H1 (cell line): ENCODE data around the gene IL17RD. TPM values are rescaled to one million over a fixed set of nuclear protein-coding genes. Genes with fewer than 3 reads are reported as not detected.

Source experiments
- CTCF ChIA-PET: fragments of 300-600 bp; sonication (Branson Sonifier 250); formaldehyde crosslinking; loops from one replicate; lab custom pipeline; 2021; ENCODE audit not compliant: partially characterized antibody; lab: Charles Lee
- POLR2A ChIA-PET: fragments of 300-600 bp; sonication (Branson Sonifier 250); formaldehyde crosslinking; loops from one replicate; lab custom pipeline; 2021; ENCODE audit warnings: inconsistent platforms; ENCODE audit not compliant: partially characterized antibody; lab: Charles Lee
- DNase-seq, 2 experiments: peaks; one replicate each; pipeline versions ENCODE4 v3.0.0 to v3.0.0-alpha.2; 2010 to 2022; ENCODE audit warnings: low spot score in 2 of 2, low read depth in 1 of 2, mixed read lengths in 1 of 2
- FAIRE-seq: peaks from 2 replicates; lab custom pipeline; 2011; peaks lifted over from hg19 to GRCh38; lab: Jason Lieb, UNC
- H2AFZ ChIP-seq: 2 replicates; pipeline ENCODE4 v1.8.1; 2012; ENCODE audit warnings: low read length, inconsistent platforms
- H2AK5ac ChIP-seq: 2 replicates; pipeline ENCODE4 v1.6.1; 2013; ENCODE audit warnings: low read depth, low read length
- H2BK120ac ChIP-seq: replicated peaks from 2 replicates; pipeline ENCODE3; 2013; ENCODE audit warnings: low read depth, low read length, inconsistent platforms
- H2BK12ac ChIP-seq: 2 replicates; pipeline ENCODE4 v1.6.1; 2013; ENCODE audit warnings: low read depth, low read length
- H2BK15ac ChIP-seq: 2 replicates; pipeline ENCODE4 v1.6.1; 2013; ENCODE audit warnings: low read length
- H2BK20ac ChIP-seq: 2 replicates; pipeline ENCODE4 v1.6.1; 2013; ENCODE audit warnings: low read length
- H2BK5ac ChIP-seq: 2 replicates; pipeline ENCODE4 v1.6.1; 2013; ENCODE audit warnings: low read depth, low read length
- H3K14ac ChIP-seq: 2 replicates; pipeline ENCODE4 v1.6.1; 2013; ENCODE audit warnings: inconsistent platforms; ENCODE audit not compliant: insufficient read length
- H3K18ac ChIP-seq: 2 replicates; pipeline ENCODE4 v1.6.1; 2013; ENCODE audit warnings: low read length; ENCODE audit errors: extremely low read depth
- H3K23ac ChIP-seq: 2 replicates; pipeline ENCODE4 v1.6.1; 2013; ENCODE audit warnings: inconsistent platforms; ENCODE audit not compliant: insufficient read length
- H3K23me2 ChIP-seq: 2 replicates; pipeline ENCODE4 v1.6.1; 2013; ENCODE audit warnings: low read depth, low read length
- H3K27ac ChIP-seq: 2 replicates; pipeline ENCODE4 v1.6.1; 2011; ENCODE audit warnings: low read depth, low read length, inconsistent platforms
- H3K27me3 ChIP-seq, 4 experiments: replicated peaks in 1 of 4; 1 replicate in 1 of 4; 2 replicates in 3 of 4; pipeline versions ENCODE4 v1.6.1 to v1.8.1; 2011 to 2013; ENCODE audit warnings: low read length in 3 of 4, mild to moderate bottlenecking in 3 of 4, inconsistent platforms in 2 of 4, mixed read lengths in 2 of 4, moderate library complexity in 1 of 4; ENCODE audit not compliant: control insufficient read depth in 3 of 4, insufficient read depth in 3 of 4; ENCODE audit errors: extremely low read depth in 1 of 4
- H3K36me3 ChIP-seq, 4 experiments: 2 replicates each; pipeline versions ENCODE4 v1.6.1 to v1.8.1; 2011 to 2013; ENCODE audit warnings: mild to moderate bottlenecking in 4 of 4, low read length in 3 of 4, moderate library complexity in 2 of 4, control low read depth in 1 of 4, inconsistent platforms in 1 of 4; ENCODE audit not compliant: insufficient read depth in 4 of 4, control insufficient read depth in 2 of 4
- H3K4ac ChIP-seq: replicated peaks from 2 replicates; pipeline ENCODE3; 2013; ENCODE audit warnings: low read length, low read depth, mixed read lengths, inconsistent platforms; ENCODE audit not compliant: insufficient read length
- H3K4me1 ChIP-seq, 4 experiments: replicated peaks in 1 of 4; 1 replicate in 1 of 4; 2 replicates in 3 of 4; pipeline versions ENCODE4 v1.6.1 to v1.8.1; 2011 to 2013; ENCODE audit warnings: low read length in 3 of 4, inconsistent platforms in 2 of 4, mixed read lengths in 1 of 4; ENCODE audit not compliant: insufficient read depth in 4 of 4, control insufficient read depth in 3 of 4
- H3K4me2 ChIP-seq, 2 experiments: 2 replicates each; pipeline versions ENCODE4 v1.6.1 to v1.8.1; 2011 to 2013; ENCODE audit warnings: low read depth in 2 of 2, low read length in 2 of 2, control low read depth in 1 of 2, inconsistent platforms in 1 of 2, mild to moderate bottlenecking in 1 of 2; ENCODE audit not compliant: insufficient read depth in 1 of 2
- H3K4me3 ChIP-seq, 4 experiments: fragments of 200-600, 300-600 bp in 1 of 4; sonication (generic), shearing (Covaris generic), sonication (Bioruptor Twin) in 1 of 4; 2 replicates each; pipeline versions ENCODE4 v1.5.1 to v1.8.1; 2011 to 2016; ENCODE audit warnings: low read length in 4 of 4, low read depth in 3 of 4, control low read depth in 2 of 4, inconsistent platforms in 2 of 4, mild to moderate bottlenecking in 2 of 4, mixed read lengths in 1 of 4, moderate library complexity in 1 of 4; ENCODE audit not compliant: insufficient read depth in 2 of 4; ENCODE audit errors: extremely low read depth in 1 of 4
- H3K56ac ChIP-seq: replicated peaks from 2 replicates; pipeline ENCODE3; 2013; ENCODE audit warnings: low read depth, mild to moderate bottlenecking, mixed read lengths, low read length, inconsistent platforms; ENCODE audit not compliant: insufficient read length
- H3K79me1 ChIP-seq: 2 replicates; pipeline ENCODE4 v1.6.1; 2013; ENCODE audit warnings: low read depth, low read length, control low read depth
- H3K79me2 ChIP-seq, 2 experiments: 2 replicates each; pipeline versions ENCODE4 v1.6.1 to v1.8.1; 2012 to 2013; ENCODE audit warnings: low read length in 2 of 2, mild to moderate bottlenecking in 2 of 2, inconsistent platforms in 1 of 2; ENCODE audit not compliant: insufficient read depth in 2 of 2, control insufficient read depth in 1 of 2
- H3K9ac ChIP-seq, 4 experiments: replicated peaks in 1 of 4; 1 replicate in 1 of 4; 2 replicates in 3 of 4; pipeline versions ENCODE4 v1.6.1 to v1.8.1; 2011 to 2013; ENCODE audit warnings: low read depth in 3 of 4, low read length in 3 of 4, control low read depth in 2 of 4, mild to moderate bottlenecking in 2 of 4, moderate library complexity in 2 of 4, inconsistent platforms in 1 of 4; ENCODE audit errors: extremely low read depth in 1 of 4
- H3K9me3 ChIP-seq, 2 experiments: 2 replicates each; pipeline versions ENCODE4 v1.6.1 to v1.8.1; 2012 to 2013; ENCODE audit warnings: mild to moderate bottlenecking in 2 of 2, moderate library complexity in 2 of 2, control low read depth in 1 of 2, inconsistent platforms in 1 of 2, low read depth in 1 of 2, low read length in 1 of 2, mixed read lengths in 1 of 2; ENCODE audit not compliant: insufficient read depth in 2 of 2
- H4K20me1 ChIP-seq, 2 experiments: replicated peaks in 1 of 2; 2 replicates each; pipeline versions ENCODE3 to v1.8.1; 2011 to 2013; ENCODE audit warnings: inconsistent platforms in 2 of 2, low read length in 2 of 2, mild to moderate bottlenecking in 1 of 2; ENCODE audit not compliant: insufficient read depth in 2 of 2, control insufficient read depth in 1 of 2
- H4K5ac ChIP-seq: 2 replicates; pipeline ENCODE4 v1.6.1; 2013; ENCODE audit warnings: low read length, low read depth, mixed read lengths, inconsistent platforms; ENCODE audit not compliant: insufficient read length
- H4K8ac ChIP-seq: 2 replicates; pipeline ENCODE4 v1.8.0; 2013; ENCODE audit warnings: mild to moderate bottlenecking, moderate library complexity, low read length, inconsistent platforms; ENCODE audit not compliant: insufficient read depth; ENCODE audit errors: extremely low read depth
- H4K91ac ChIP-seq: replicated peaks from 2 replicates; pipeline ENCODE3; 2013; ENCODE audit warnings: low read length, mixed read lengths, inconsistent platforms; ENCODE audit not compliant: insufficient read length
- ATF3 ChIP-seq: IDR thresholded peaks from 2 replicates; pipeline ENCODE4 v1.6.1; 2011; ENCODE audit warnings: low read depth, mild to moderate bottlenecking, low read length; ENCODE audit not compliant: insufficient read depth
- CREB1 ChIP-seq: IDR thresholded peaks from 2 replicates; pipeline ENCODE4 v1.6.1; 2012; ENCODE audit warnings: inconsistent platforms
- HDAC2 ChIP-seq, 2 experiments: fragments of 300-600 bp in 1 of 2; sonication (generic) in 1 of 2; IDR thresholded peaks; 2 replicates each; pipeline ENCODE4 v1.6.1; 2011 to 2012; ENCODE audit warnings: low read depth in 2 of 2, low read length in 2 of 2, mild to moderate bottlenecking in 2 of 2, moderate library complexity in 2 of 2, borderline replicate concordance in 1 of 2, inconsistent platforms in 1 of 2
- KDM4A ChIP-seq: IDR thresholded peaks from one replicate; pipeline ENCODE4 v1.7.1; 2012; ENCODE audit warnings: low read depth, mild to moderate bottlenecking, moderate library complexity, low read length, inconsistent platforms; ENCODE audit not compliant: severe bottlenecking
- MAX ChIP-seq: IDR thresholded peaks from 2 replicates; pipeline ENCODE4 v1.6.1; 2012; ENCODE audit warnings: inconsistent platforms
- USF2 ChIP-seq: IDR thresholded peaks from 2 replicates; pipeline ENCODE4 v1.6.1; 2011; ENCODE audit warnings: low read length, improper control_type of control experiment
- YY1 ChIP-seq: IDR thresholded peaks from 2 replicates; pipeline ENCODE4 v1.6.1; 2011; ENCODE audit warnings: low read depth, mild to moderate bottlenecking, low read length
- WGBS, 2 experiments: shearing (Covaris generic) in 1 of 2; methylation state at CpG; one replicate each; pipeline versions ENCODE4 v1.1.6 to v1.1.7; 2013 to 2015; ENCODE audit warnings: low lambda C conversion rate in 2 of 2, mixed read lengths in 2 of 2, inconsistent platforms in 1 of 2, low coverage in 1 of 2, missing lambda C conversion rate in 1 of 2; ENCODE audit not compliant: insufficient replicate concordance in 2 of 2, insufficient coverage in 1 of 2, insufficient read length in 1 of 2; ENCODE audit errors: extremely low coverage in 1 of 2, missing lambda C conversion rate in 1 of 2; 5-methylcytosine and 5-hydroxymethylcytosine counted together
- polyA plus RNA-seq, 7 experiments: library from polyadenylated mRNA; depleted of rRNA in 3 of 7; stranded (reverse) in 5 of 7; unstranded in 2 of 7; fragments of >200 nt in 5 of 7; fragments of 200-250 nt in 2 of 7; gene quantifications; 1 replicate in 5 of 7; 2 replicates in 1 of 7; 4 replicates in 1 of 7; pipeline versions ENCODE4 v1.2.1 to v1.2.3, GENCODE V29; 2011 to 2013; ENCODE audit warnings: missing spikeins in 2 of 7, mixed read lengths in 2 of 7
- total RNA-seq: library from RNA; stranded (reverse); fragmentation: NEBNext Ultra II Directional; extraction: Animal tissue kit (Norgen Biotek cat#: 25700); gene quantifications from 2 replicates; pipeline ENCODE4 v1.2.1, GENCODE V29; 2021

Gene IL17RD
- total and polyA plus RNA-seq, 2 of the 8 experiments (the other 6 are each of a cell fraction or from before 2014, with no cell fraction given), result 10.9 to 48.9 TPM

- Histone ChIP-seq H3K4me3 (peak within 1 kb of the TSS in 1 of 4 experiments; percentile 26; a peak in 1 of 8 replicates), H3K18ac (no peak within 1 kb of the TSS; the same call in 1 of the 2 replicates), H4K20me1 (no peaks in the 10 kb centered on the region), H3K4me1 (peaks cover 0 to 15% (median 8%) of the 10 kb centered on the region in 4 experiments; a peak in 6 of 7 replicates), H2BK15ac (no peak within 1 kb of the TSS), H3K27me3 (no peaks in the 10 kb centered on the region), H3K23me2 (peaks cover 2% of the 10 kb centered on the region; the same call in 1 of the 2 replicates), H3K56ac (peak within 1 kb of the TSS; percentile 24), H2BK12ac (0 out of 2 replicates have a peak within 1 kb of the TSS, but pooled peaks have one; percentile 75), H3K9ac (peak within 1 kb of the TSS in 2 of 4 experiments; percentile 44 to 48; a peak in 4 of 7 replicates), H3K14ac (no peak within 1 kb of the TSS), H2AK5ac (0 out of 2 replicates have a peak within 1 kb of the TSS, but pooled peaks have one; percentile 33), H4K91ac (peak within 1 kb of the TSS; percentile 90), H3K79me1 (peaks cover 3% of the 10 kb centered on the region; the same call in 1 of the 2 replicates), H4K5ac (peak within 1 kb of the TSS; percentile 61), H3K79me2 (no peaks in the 10 kb centered on the region), H4K8ac (no peak within 1 kb of the TSS; the same call in 1 of the 2 replicates), H3K27ac (peak within 1 kb of the TSS; percentile 80; the same call in 1 of the 2 replicates), H2BK5ac (peak within 1 kb of the TSS; percentile 41; the same call in 1 of the 2 replicates), H3K9me3 (no peaks in the 10 kb centered on the region), H2BK20ac (no peak within 1 kb of the TSS), H3K36me3 (no peaks in the 10 kb centered on the region), H2AFZ (0 out of 2 replicates have a peak within 1 kb of the TSS, but pooled peaks have one; percentile 8), H3K23ac (no peak within 1 kb of the TSS), H3K4ac (no peak within 1 kb of the TSS), H3K4me2 (peak within 1 kb of the TSS; percentile 4 to 46; a peak in 3 of 4 replicates), H2BK120ac (no peak within 1 kb of the TSS)
- 62% methylated on average over 11 of the region's 11 CpGs; no CpG with 5 or more reads in 1 of the 2 experiments for WGBS, 2 experiments
- FAIRE-seq (peak; percentile 45), DNase-seq (peak; percentile 67 to 85)
- ChIA-PET CTCF (interaction anchor here (1.2 to 1.4 kb wide), 2 partner anchors 52 to 71 kb away, joined by 4 to 6 read pairs; no protein-coding TSS in a partner anchor), POLR2A (interaction anchor here (0.8 to 1.3 kb wide), 2 partner anchors 18 to 55 kb away, joined by 3 to 7 read pairs; no protein-coding TSS in a partner anchor)
- TF ChIP-seq MAX (peak; percentile 38; the same call in 1 of the 2 replicates), USF2 (peak; percentile 83), HDAC2 (IDR thresholded peaks at IDR 0.05; ENCODE audit: borderline replicate concordance in 1 of 2, low read depth in 2 of 2, low read length in 2 of 2) (0 out of 4 replicates have a peak, but pooled peaks of 1 of the 2 experiments have one; percentile 16), KDM4A (no peak), CREB1 (0 out of 2 replicates have a peak, but pooled peaks have one; percentile 35), ATF3 (0 out of 2 replicates have a peak, but pooled peaks have one; percentile 24), YY1 (no peak)
Measured at GRCh38 chr3:57060089-57060821, 104.9 kb downstream of the IL17RD start, which contains the start of gene SPATA12. SPATA12 (plus strand) TSS chr3:57060664; CDS start chr3:57073695, 13,031 bp downstream.
